Epithelial cell of proximal tubule (primary cell): ENCODE results near the gene ASTN1. TPM values are rescaled to one million over a fixed set of nuclear protein-coding genes. Genes with fewer than 3 reads are reported as not detected.

Experiments
- DNase-seq: peaks from one replicate; pipeline ENCODE4 v3.0.0-alpha.2; 2011; ENCODE audit warnings: low read depth
- H3K4me3 ChIP-seq: 2 replicates; pipeline ENCODE4 v1.5.1; 2011; ENCODE audit warnings: low read depth, mild to moderate bottlenecking, low read length
- total RNA-seq: library from RNA; depleted of rRNA; stranded (reverse); fragments of >200 nt; gene quantifications from 2 replicates; pipeline ENCODE4 v1.2.3, GENCODE V29; 2015
- TF ChIP-seq, protein P1 (sequence below): conservative IDR thresholded peaks from 2 replicates; pipeline ENCODE4 v1.5.1; 2012; ENCODE audit warnings: low read depth, mild to moderate bottlenecking, low read length

Gene ASTN1
- total RNA-seq, 1 donor from 2014 or later, result 0.23 TPM

DNA sequence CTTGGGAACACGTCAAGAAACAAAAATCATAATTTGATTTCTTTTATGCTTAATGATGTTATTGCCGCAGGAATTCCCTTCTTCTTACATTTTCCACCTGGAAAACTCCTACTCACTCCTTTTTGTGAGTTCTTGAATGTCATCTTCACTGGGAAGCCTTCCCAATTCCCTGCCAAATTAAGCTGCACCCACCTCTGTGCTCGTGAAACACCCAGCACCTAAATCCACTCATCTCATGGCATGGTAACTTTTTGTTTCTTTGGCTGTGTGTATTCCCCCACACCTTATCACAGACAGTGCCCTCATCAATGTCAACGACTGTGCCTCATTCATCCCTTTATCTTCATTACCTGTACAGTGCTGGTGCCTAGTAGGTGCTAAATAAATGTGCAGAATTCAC, 45.6 kb downstream of the ASTN1 start:
- DNase-seq, result no peak
- TF ChIP-seq, protein P1, sequence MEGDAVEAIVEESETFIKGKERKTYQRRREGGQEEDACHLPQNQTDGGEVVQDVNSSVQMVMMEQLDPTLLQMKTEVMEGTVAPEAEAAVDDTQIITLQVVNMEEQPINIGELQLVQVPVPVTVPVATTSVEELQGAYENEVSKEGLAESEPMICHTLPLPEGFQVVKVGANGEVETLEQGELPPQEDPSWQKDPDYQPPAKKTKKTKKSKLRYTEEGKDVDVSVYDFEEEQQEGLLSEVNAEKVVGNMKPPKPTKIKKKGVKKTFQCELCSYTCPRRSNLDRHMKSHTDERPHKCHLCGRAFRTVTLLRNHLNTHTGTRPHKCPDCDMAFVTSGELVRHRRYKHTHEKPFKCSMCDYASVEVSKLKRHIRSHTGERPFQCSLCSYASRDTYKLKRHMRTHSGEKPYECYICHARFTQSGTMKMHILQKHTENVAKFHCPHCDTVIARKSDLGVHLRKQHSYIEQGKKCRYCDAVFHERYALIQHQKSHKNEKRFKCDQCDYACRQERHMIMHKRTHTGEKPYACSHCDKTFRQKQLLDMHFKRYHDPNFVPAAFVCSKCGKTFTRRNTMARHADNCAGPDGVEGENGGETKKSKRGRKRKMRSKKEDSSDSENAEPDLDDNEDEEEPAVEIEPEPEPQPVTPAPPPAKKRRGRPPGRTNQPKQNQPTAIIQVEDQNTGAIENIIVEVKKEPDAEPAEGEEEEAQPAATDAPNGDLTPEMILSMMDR, result no peak

DNA sequence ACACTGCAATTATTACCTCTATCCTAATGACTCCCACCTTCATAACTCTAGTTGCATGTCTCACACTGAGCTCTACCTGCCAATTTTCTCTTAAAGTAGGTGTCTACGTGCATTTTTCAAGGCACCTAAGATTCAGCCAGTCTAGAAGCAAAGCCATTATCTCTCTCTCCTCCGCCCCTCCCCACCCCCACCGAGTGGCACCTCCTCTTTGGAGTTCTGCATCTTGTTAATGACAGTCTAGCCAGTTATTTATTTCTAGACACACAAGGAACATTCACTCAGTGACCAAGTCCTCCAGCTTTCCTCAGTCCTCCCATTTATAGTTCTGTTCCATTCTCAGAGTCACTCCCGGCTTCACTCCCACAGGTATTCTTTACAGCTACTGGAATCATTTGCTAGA, 47.6 kb downstream of the ASTN1 start:
- DNase-seq, result no peak
- TF ChIP-seq, protein P1, result no peak
- H3K4me3 ChIP-seq, result no peak overlapping the region

More for the DNA sequence above, 45.6 kb downstream of the ASTN1 start:
- H3K4me3 ChIP-seq, result no peak overlapping the region

DNA sequence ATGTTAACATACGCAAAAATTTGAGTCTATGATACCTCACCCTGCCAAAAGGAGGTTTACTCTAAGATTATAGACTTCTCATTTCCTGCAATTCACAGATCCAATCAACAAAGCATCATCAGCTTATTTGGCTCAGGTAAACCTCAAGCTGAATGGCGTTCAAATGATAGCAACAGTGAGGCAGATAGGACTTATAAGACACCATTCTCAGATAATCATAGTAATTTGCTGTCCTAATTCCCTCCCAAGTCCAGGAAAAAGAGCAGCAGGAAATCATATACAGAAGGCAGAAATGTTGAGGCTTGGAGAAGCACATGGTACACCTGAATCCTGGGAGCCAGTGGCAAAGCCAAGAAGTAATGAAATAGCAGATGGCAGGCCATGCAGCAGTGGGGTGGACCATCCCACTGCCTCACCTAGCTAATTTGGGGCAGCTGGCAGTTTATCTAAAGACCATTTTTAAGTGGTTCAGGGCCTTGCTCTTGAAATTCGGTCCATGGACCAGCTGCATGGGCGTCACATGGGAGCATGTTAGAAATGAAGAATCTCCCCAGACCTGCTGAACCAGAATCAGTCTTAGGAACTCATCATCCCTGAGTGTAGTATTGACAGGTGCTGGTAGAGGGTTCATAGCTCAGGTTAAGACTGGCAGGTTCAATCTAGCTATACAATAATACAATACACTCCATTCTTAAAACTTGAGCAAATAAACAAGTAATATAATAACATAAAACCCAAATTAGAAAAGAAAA, 57.7 kb downstream of the ASTN1 start:
- TF ChIP-seq, protein P1, result no peak
- DNase-seq, result no peak
- H3K4me3 ChIP-seq, result no peak overlapping the region

- no peak overlapping the region for H3K4me3 ChIP-seq
- no peak for DNase-seq
- TF ChIP-seq, protein P1, result no peak
Measured at GRCh38 chr1:177106196-177106595, 58.3 kb downstream of the ASTN1 start.

DNA sequence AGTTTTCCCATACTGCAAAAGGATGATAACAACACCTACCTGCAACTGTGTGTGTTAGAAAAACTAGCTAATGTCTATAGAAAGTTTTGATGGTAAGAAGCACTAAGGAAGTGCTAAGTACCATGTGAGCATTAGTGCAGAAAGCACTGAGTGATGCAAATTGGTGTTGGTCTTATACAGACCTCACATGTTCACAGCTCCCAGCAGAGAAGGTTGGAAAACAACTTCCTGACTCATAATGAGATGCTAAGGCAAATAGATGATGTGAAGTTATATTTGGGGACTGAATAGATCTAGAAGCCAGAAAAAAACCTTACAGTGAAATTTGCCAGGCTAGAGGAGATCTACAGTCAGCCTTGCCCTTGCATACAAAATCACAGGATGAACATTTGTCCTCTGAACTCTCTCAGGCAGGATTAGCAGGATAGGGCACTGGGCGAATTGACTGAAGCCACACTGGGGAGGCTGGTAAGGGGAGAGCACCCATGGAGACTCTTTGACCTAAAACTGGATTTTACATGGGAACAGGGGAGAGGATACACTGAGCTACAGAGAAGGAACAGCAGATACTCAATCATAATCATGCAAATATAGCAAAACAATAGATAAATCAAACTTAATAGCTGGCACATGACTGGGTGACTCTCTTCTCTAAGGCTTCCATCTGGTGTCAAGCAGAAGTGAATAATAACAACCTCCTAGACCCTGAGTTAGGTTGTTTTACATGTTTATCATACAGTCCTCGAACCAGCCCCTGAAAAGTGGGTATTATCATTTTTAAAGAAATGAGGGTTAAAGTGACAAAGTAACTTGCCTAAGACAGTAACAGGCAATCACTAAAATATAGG, 61.3 kb downstream of the ASTN1 start:
- no peak overlapping the region for H3K4me3 ChIP-seq
- no peak for DNase-seq
- TF ChIP-seq, protein P1, result no peak

- no peak overlapping the region for H3K4me3 ChIP-seq
- DNase-seq, result no peak
- TF ChIP-seq, protein P1, result no peak
Measured at GRCh38 chr1:177092001-177092400, 72.5 kb downstream of the ASTN1 start.
